ENCODE data around the gene KBTBD4. TPM values are rescaled to one million over a fixed set of nuclear protein-coding genes. Genes with fewer than 3 reads are reported as not detected.

The KBTBD4 gene
- polyA plus RNA-seq, 3 donors from 2014 or later = 40.2 to 60.8 (median 49.1) TPM

DNA sequence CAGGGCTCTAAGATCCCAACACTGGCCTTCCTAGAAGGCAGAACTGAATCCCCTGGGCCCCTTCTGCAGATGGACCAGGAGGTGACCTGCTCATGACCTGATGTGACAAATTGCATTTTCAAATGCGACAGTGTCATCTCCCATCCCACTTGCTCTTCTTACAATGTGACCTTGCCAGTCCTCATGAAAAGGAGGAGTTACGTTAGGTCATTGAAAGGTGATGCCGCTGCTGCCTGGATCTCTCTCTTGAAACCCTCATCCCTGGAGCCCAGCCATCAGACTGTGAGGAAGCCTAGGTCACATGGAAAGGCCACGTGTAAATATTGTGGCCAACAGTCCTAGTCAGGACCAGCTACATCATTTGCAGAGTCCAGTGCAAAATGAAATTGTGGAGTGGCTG lies 21.1 kb upstream of the KBTBD4 start:
- Mint-ChIP-seq H3K36me3 (peaks cover 4 to 6% (median 4%) of the 10 kb centered on the region in 3 donors), H3K27me3 (ENCODE audit: low read depth in 3 of 3) (peaks cover 0 to 10% (median 3%) of the 10 kb centered on the region in 3 donors), H3K4me1 (no peaks in the 10 kb centered on the region), H3K4me3 (no peak overlapping the region), H3K27ac (no peak overlapping the region), H3K9me3 (no peaks in the 10 kb centered on the region)
- no peak for DNase-seq

DNA sequence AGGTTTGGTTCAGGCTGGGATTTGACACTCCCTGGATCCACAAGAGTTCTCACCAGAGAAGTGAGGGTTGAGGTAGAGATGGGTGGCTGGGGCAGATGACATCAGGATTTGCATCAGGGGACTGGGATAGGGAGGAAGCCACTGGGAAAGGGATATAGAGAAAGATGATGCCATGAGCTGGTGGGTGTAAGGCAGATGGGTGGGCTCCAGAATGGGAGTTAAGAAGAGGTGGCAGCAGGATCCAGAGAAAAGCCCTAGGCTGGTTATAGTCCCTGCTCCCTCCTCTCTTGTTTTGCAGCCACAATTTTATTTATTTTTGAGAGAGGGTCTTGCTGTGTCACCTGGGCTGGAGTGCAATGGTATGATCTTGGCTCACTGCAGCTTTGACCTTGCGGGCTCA lies 17.2 kb upstream of the KBTBD4 start:
- Mint-ChIP-seq H3K4me3 (no peak overlapping the region), H3K9me3 (no peaks in the 10 kb centered on the region), H3K27ac (no peak overlapping the region), H3K4me1 (peaks cover 0 to 7% of the 10 kb centered on the region in 2 donors), H3K36me3 (peaks cover 4 to 6% (median 4%) of the 10 kb centered on the region in 3 donors), H3K27me3 (ENCODE audit: low read depth in 3 of 3) (peaks cover 10 to 17% (median 12%) of the 10 kb centered on the region in 3 donors)
- no peak for DNase-seq

DNA sequence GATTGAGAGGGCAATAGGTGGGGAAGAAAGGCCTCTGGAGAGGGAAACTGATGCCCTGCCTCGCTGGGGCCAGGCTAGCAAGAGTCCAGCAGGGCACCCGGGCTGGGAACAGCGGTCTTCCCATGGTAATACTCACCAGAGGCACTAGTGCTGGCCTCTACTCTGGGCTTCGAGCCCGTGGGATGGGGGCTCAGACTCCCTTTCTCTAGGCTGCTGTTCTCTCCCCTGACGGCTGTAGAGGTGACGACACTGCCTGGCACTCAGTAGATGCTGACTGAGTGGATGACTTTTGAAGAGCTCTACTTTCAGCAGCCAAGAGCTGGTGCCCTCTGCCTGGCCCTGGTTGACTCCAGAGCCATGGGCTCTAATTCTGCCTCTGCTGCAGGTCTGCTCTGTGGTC lies 16.3 kb upstream of the KBTBD4 start:
- Mint-ChIP-seq H3K4me3 (no peak overlapping the region), H3K27ac (no peak overlapping the region), H3K4me1 (peaks cover 0 to 7% of the 10 kb centered on the region in 2 donors), H3K27me3 (ENCODE audit: low read depth in 3 of 3) (peaks cover 10 to 17% (median 12%) of the 10 kb centered on the region in 3 donors), H3K9me3 (no peaks in the 10 kb centered on the region), H3K36me3 (peaks cover 4 to 6% (median 4%) of the 10 kb centered on the region in 3 donors)
- no peak for DNase-seq

DNA sequence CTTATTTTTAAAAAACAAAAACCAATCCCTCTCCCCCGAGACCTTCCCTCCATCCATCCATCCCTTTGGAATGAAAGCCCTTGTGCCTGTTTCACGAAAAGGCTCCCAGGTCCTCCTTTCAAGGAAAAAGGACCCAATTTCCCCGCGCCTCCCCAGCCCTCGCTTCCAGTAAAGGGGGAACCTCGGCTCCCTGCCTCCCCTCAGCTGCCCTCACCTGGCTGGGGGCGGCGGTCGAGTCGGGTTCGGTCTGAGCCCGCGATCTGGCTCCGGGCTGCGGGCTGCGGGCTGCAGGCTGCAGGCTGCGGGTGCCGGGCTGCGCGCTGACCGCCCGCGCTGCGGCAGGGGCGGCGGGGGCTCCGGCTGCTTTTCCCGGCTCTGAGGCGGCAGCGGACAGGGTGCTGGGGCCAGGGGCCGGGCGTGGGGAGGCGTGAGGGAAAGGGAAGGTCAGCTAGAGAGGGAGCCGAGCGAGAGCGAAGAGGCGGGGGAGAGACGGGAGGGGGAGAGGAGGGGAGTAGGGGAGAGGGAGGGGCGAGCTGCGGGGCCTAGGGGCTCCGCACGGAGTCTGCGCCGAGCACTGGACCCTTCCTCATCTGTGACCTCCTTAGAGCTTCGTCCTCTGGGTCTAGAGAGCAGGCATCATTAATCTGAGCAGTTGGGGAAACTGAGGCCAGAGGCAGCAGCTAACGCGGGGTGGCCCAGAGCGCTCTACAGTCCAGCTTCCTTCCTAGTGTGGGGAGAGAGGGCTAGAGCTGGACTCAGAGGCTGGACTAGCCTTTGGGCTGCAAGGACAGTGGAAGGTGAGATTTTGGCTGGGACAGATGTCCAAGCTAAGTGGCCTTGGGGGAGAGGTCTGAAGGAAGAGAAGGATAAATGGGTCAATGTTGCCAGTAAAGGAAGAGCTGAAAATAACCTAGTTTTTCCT lies 15.4 kb upstream of the KBTBD4 start, which contains the start of gene C1QTNF4:
Gene C1QTNF4 (minus strand): TSS at position 478 of the 922 bp plus-strand sequence. CDS start 3,601 bp downstream, outside the sequence.
- peaks cover 0 to 7% of the 10 kb centered on the region in 2 donors for H3K4me1 Mint-ChIP-seq
- H3K36me3 Mint-ChIP-seq = peaks cover 2 to 3% (median 2%) of the 10 kb centered on the region in 3 donors
- H3K4me3 Mint-ChIP-seq = no peak within 1 kb of the TSS
- no peak for DNase-seq
- H3K27ac Mint-ChIP-seq = no peak within 1 kb of the TSS
- H3K9me3 Mint-ChIP-seq = no peaks in the 10 kb centered on the region
- H3K27me3 Mint-ChIP-seq (ENCODE audit: low read depth in 3 of 3) = peaks cover 10 to 14% (median 12%) of the 10 kb centered on the region in 3 donors

DNA sequence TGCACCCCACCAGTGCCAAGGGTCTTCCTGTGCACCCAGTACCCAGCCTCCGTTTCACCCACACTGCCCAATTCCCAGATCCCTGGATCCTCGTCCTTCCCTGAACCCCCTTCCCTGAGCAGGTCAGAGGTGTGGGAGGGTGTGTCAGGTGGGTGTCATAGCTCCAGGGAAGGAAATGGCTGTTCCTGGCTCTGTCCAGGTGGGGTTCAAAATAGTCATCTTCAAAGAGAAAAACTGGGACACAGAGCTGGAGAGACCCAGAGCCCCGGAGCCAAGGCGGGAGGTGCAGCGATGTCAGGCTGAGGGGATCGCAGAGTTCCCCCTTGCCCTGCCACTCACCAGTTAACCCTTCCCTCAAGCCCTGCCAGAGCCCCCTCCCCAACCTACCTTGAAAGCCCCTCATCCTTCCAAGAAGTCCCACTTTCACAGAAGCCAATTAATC lies 14.7 kb upstream of the KBTBD4 start:
- H3K9me3 Mint-ChIP-seq = no peaks in the 10 kb centered on the region
- H3K27ac Mint-ChIP-seq = no peak overlapping the region
- peaks cover 10 to 14% (median 12%) of the 10 kb centered on the region in 3 donors for H3K27me3 Mint-ChIP-seq (ENCODE audit: low read depth in 3 of 3)
- no peaks in the 10 kb centered on the region for H3K36me3 Mint-ChIP-seq
- peaks cover 0 to 7% of the 10 kb centered on the region in 2 donors for H3K4me1 Mint-ChIP-seq
- no peak for DNase-seq
- H3K4me3 Mint-ChIP-seq = no peak overlapping the region

DNA sequence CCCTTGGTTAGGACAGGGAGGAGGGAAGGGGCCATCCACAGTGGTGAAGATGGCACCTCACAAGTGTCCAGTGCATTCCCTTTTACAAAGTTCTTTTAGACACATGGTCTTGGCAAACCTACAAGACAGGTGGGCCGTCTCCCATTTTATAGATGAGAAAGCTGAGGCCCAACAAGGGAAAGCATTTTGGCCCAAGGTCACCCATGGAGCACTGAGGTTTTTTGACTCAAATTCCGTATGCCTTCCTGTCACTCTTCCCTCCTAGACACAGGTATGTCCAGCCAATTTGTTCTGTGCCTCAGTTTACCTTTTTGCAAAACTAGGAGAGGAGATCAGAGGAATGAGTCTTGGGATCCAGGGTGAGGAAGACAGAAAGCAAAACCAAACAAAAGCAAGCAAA lies 14.2 kb upstream of the KBTBD4 start:
- Mint-ChIP-seq H3K9me3 (no peaks in the 10 kb centered on the region), H3K27ac (no peak overlapping the region), H3K36me3 (no peaks in the 10 kb centered on the region), H3K4me3 (no peak overlapping the region), H3K4me1 (peaks cover 0 to 7% of the 10 kb centered on the region in 2 donors), H3K27me3 (ENCODE audit: low read depth in 3 of 3) (peaks cover 10 to 14% (median 12%) of the 10 kb centered on the region in 3 donors)
- DNase-seq = no peak

DNA sequence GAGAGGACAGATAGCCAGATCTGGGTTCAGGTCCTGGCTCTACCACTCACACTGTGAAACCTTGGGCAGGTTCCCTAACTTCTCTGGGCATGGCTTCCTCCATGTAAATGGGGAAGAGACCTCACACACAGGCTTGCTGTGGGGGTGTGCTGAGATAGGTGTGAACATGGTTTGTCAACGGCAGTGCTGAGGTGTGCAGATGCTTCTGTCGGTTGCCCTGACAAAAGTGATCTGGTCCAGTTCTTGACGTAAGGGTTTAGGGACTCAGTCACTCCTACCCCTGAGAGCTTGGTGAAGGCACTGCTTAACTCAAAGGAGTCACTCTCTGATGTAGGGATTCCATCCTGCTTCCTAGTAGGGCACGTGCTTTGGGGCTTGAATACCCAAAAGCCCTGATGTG lies 13.5 kb upstream of the KBTBD4 start:
- peaks cover 10 to 14% (median 14%) of the 10 kb centered on the region in 3 donors for H3K27me3 Mint-ChIP-seq (ENCODE audit: low read depth in 3 of 3)
- H3K27ac Mint-ChIP-seq = no peak overlapping the region

DNA sequence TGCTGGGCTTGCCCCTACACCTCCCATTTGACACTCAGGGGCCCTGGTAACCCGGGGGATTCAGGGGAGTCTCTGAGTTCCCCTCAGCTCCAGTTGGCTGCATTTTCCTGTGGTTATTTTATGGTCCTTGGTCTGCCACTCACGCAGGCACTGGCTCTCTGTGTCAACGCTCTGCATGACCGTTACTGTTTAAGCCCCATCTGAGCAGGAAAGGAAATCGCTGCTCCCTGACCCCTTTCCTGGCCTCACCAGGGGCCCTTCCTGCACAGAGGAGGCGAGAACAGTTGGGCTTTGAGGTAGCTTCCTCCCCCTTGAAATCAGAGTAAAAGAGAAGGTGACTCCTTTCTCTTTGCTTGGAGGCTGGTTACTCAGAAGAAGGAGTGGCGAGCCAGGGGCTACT lies 13.0 kb upstream of the KBTBD4 start:
- no peak for DNase-seq
- Mint-ChIP-seq H3K4me3 (no peak overlapping the region), H3K4me1 (peaks cover 0 to 7% of the 10 kb centered on the region in 2 donors), H3K27ac (no peak overlapping the region), H3K36me3 (no peaks in the 10 kb centered on the region), H3K27me3 (ENCODE audit: low read depth in 3 of 3) (peaks cover 10 to 14% (median 14%) of the 10 kb centered on the region in 3 donors), H3K9me3 (no peaks in the 10 kb centered on the region)

More for the DNA sequence above, 13.5 kb upstream of the KBTBD4 start:
- no peaks in the 10 kb centered on the region for H3K36me3 Mint-ChIP-seq
- H3K4me3 Mint-ChIP-seq = no peak overlapping the region
- H3K9me3 Mint-ChIP-seq = no peaks in the 10 kb centered on the region
- H3K4me1 Mint-ChIP-seq = peaks cover 0 to 7% of the 10 kb centered on the region in 2 donors
- no peak for DNase-seq

DNA sequence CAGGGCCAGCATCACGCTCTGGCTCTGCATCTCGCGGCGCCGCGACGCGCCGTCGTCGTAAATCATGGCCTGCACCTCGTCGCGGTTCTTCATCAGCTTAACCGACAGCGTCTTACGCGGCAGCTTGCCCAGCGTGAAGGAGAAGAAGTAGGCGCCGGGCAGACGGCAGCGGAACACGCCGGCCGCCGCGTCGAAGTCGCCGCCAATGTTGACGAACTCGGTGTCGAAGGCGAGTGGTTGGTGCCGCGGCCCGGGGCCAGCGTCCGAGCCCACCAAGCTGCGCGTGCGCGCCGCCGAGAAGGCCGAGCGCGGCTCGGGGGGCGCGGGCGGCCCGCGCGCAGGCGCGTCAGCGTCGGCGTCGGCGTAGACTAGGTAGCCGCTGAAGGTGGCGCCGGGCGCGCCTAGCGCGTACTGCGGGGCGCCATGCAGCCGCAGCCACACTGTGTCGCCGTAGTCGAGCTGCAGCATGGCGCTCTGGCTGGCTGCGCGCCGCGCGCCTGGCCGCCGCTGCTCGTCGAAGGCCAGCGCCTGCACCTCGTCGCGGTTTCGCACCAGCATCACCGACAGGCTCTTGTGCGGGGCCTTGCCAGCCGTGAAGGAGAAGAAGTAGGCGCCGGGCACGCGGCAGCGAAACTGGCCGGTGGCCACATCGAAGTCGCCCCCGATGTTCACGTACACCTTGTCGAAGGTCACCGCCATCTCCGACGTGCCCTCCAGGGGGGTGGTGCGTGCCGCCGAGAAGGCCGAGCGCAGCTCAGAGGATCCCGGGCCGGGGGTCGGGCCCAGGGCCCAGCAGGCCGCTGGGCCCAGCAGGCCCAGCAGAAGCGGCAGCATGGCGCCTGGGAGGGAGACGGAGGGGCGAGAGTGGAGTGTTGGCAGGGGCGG lies 11.4 kb upstream of the KBTBD4 start:
- peaks cover 0 to 7% of the 10 kb centered on the region in 2 donors for H3K4me1 Mint-ChIP-seq
- H3K9me3 Mint-ChIP-seq = no peaks in the 10 kb centered on the region
- H3K4me3 Mint-ChIP-seq = no peak overlapping the region
- DNase-seq = no peak
- H3K27ac Mint-ChIP-seq = no peak overlapping the region
- H3K36me3 Mint-ChIP-seq = no peaks in the 10 kb centered on the region
- H3K27me3 Mint-ChIP-seq (ENCODE audit: low read depth in 3 of 3) = peaks cover 10 to 12% (median 11%) of the 10 kb centered on the region in 3 donors

DNA sequence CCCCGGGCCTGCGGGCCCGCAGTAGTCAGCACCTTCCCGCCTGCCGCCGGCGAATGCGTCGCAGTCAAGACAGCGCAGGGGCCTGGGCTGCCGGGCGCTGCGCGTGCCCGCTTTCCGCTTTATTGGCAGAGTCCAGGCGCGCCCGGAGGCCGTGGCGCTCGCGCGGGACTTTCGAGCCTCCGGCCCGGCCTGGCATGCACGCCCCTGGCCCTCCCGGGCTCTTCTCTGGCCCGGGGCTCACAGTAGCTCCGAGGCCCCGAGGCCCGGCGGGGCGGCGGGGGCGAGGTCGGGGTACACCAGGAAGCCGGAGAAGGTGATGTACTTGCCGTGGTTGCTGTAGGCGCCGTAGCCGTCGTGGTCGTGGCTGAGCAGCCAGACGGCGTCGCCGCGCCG lies 10.8 kb upstream of the KBTBD4 start:
- H3K4me1 Mint-ChIP-seq = peaks cover 0 to 7% of the 10 kb centered on the region in 2 donors
- no peak overlapping the region for H3K27ac Mint-ChIP-seq
- H3K4me3 Mint-ChIP-seq = no peak overlapping the region
- no peak for DNase-seq
- H3K27me3 Mint-ChIP-seq (ENCODE audit: low read depth in 3 of 3) = peaks cover 8 to 10% (median 10%) of the 10 kb centered on the region in 3 donors
- no peaks in the 10 kb centered on the region for H3K9me3 Mint-ChIP-seq
- peaks cover 0 to under 1% (median under 1%) of the 10 kb centered on the region in 3 donors for H3K36me3 Mint-ChIP-seq

DNA sequence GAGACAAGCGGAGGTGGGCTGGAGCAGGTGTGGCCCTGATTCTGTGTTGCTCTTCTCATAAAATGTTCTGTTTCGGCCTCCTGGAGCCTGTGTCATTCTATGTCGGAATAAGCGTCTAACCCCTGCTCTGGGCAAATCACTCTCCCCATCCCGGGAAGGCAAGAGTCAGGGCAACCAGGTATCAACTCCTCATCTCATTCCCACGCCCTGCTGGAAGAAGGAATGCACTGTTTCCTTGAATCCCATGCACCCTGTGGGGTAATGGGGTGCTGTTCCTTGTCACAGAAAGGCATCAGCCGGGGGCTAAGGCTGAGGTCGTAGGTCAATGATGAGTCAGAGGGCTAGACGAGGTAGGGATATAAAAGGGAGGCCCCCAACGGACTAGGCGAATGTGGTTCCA lies 10.3 kb upstream of the KBTBD4 start:
- Mint-ChIP-seq H3K4me1 (peaks cover 0 to 7% of the 10 kb centered on the region in 2 donors), H3K4me3 (no peak overlapping the region), H3K27me3 (ENCODE audit: low read depth in 3 of 3) (peaks cover 5 to 10% (median 8%) of the 10 kb centered on the region in 3 donors), H3K9me3 (peaks cover 0 to 1% (median 0%) of the 10 kb centered on the region in 6 donors), H3K36me3 (peaks cover 4 to 5% (median 5%) of the 10 kb centered on the region in 3 donors), H3K27ac (no peak overlapping the region)
- no peak for DNase-seq

DNA sequence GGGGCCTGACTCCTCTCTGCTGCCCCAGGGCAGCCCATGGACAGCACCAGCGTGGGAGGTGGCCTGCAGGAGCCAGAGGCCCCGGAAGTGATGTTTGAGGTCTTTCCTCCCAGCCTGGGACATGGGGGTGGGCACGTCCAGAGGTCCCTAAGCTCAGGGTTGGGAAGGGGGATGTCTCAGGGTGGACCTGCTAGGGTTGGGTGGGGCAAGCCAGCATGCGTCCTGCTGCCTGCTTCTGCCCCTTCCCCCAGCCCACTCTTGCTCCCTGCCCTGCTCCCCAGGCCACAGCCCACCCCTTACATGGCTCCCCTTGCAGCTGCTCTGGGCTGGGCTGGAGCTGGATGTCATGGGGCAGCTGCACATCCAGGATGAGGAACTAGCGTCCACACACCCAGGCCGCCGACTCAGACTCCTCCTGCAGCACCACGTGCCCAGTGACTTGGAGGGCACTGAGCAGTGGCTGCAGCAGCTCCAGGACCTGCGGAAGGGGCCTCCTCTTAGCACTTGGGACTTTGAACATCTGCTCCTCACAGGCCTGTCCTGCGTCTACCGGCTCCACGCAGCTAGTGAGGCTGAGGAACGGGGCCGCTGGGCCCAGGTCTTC lies 9.1 kb upstream of the KBTBD4 start:
- DNase-seq = no peak
- H3K9me3 Mint-ChIP-seq = peaks cover 0 to 1% (median 0%) of the 10 kb centered on the region in 6 donors
- peaks cover 12 to 15% (median 14%) of the 10 kb centered on the region in 3 donors for H3K36me3 Mint-ChIP-seq
- peaks cover 0 to 4% (median 4%) of the 10 kb centered on the region in 3 donors for H3K27me3 Mint-ChIP-seq (ENCODE audit: low read depth in 3 of 3)
- H3K4me3 Mint-ChIP-seq = no peak overlapping the region
- no peak overlapping the region for H3K27ac Mint-ChIP-seq
- peaks cover 6 to 7% of the 10 kb centered on the region in 2 donors for H3K4me1 Mint-ChIP-seq

Data from immature natural killer cell (primary cell).